ENCODE measurements around the gene IL1RAPL1.

IL1RAPL1 gene

GRCh38 chrX:29726811-29727210 is 1139.6 kb downstream of the IL1RAPL1 start:
- Histone ChIP-seq H3K36me3 (ENCODE audit: insufficient read depth, low read length) (no peaks in the 10 kb centered on the region), H3K9me3 (ENCODE audit: low read length) (no peaks in the 10 kb centered on the region)

GRCh38 chrX:29728639-29729038 is 1141.4 kb downstream of the IL1RAPL1 start:
- Histone ChIP-seq H2AFZ (ENCODE audit: low read depth, low read length) (no peak overlapping the region), H3K36me3 (ENCODE audit: insufficient read depth, low read length) (no peaks in the 10 kb centered on the region), H3K4me3 (ENCODE audit: low read length) (no peak overlapping the region), H3K9me3 (ENCODE audit: low read length) (no peaks in the 10 kb centered on the region), H3K27me3 (ENCODE audit: insufficient read depth, low read length) (no peaks in the 10 kb centered on the region), H3K4me1 (ENCODE audit: insufficient read depth, low read length) (no peaks in the 10 kb centered on the region)

More at GRCh38 chrX:29726811-29727210, 1139.6 kb downstream of the IL1RAPL1 start:
- H3K27me3 ChIP-seq (ENCODE audit: insufficient read depth, low read length), result no peaks in the 10 kb centered on the region
- no peaks in the 10 kb centered on the region for H3K4me1 ChIP-seq (ENCODE audit: insufficient read depth, low read length)
- H3K4me3 ChIP-seq (ENCODE audit: low read length), result no peak overlapping the region
- H2AFZ ChIP-seq (ENCODE audit: low read depth, low read length), result no peak overlapping the region

DNA sequence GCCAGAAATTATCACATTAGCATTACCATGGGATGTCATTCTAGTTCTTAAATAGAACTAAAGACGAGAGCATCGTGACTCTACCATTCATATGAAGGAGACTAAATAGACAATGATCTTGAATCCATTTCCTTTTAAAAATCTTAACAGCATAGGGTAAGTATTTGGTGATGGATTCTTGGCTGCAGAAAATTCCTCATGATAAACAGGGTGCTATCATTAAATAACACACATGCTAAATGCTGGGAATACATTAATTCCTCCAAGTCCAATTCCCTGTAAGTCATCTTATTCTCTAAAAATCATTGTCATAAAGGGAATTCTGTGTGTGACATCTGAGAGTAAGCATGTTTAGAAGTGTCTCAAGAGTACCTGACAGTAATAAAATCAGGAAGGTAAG is 1157.7 kb downstream of the IL1RAPL1 start:
- Histone ChIP-seq H3K4me3 (ENCODE audit: low read length) (no peak overlapping the region), H3K4me1 (ENCODE audit: insufficient read depth, low read length) (no peaks in the 10 kb centered on the region), H3K27me3 (ENCODE audit: insufficient read depth, low read length) (no peaks in the 10 kb centered on the region), H3K9me3 (ENCODE audit: low read length) (no peaks in the 10 kb centered on the region), H2AFZ (ENCODE audit: low read depth, low read length) (no peak overlapping the region), H3K36me3 (ENCODE audit: insufficient read depth, low read length) (no peaks in the 10 kb centered on the region)

DNA sequence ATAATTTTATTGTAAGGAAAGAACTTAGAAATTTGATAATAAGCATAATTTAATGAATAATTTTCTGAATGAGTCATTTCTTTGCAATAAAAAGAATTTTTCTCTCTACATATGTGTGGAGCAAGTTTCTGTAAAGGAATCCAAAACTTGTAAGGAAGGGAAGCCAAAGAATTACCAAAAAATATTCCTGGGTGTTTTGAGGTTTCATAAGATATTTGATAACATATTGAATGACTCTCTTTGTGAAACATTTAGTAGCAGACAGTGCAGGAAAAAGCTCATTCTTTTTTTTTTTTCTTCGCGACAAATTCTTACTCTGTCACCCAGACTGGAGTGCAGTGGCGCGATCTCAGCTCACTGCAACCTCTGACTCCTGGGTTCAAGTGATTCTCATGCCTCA is 1159.1 kb downstream of the IL1RAPL1 start:
- H2AFZ ChIP-seq (ENCODE audit: low read depth, low read length), result no peak overlapping the region
- no peak overlapping the region for H3K4me3 ChIP-seq (ENCODE audit: low read length)
- no peaks in the 10 kb centered on the region for H3K36me3 ChIP-seq (ENCODE audit: insufficient read depth, low read length)
- no peaks in the 10 kb centered on the region for H3K4me1 ChIP-seq (ENCODE audit: insufficient read depth, low read length)
- no peaks in the 10 kb centered on the region for H3K27me3 ChIP-seq (ENCODE audit: insufficient read depth, low read length)
- no peaks in the 10 kb centered on the region for H3K9me3 ChIP-seq (ENCODE audit: low read length)

DNA sequence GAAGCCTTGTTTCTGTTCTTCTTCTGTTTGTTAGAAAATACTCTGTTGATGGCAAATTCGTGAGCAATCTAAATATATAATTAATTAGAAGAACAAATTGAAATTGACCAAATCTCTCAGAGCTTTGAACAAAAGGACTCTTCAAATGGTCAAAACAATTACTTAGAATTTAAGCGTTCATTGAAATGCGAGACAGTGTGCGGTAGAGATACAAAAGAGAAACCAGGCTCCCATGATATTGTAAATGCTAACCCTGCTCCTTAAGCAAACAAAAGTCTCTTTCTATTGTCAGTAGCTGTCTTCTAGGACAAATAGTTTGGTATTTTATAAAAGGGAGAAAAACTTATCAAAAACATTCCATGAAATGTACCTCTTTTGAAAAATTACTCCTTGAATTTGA is 1174.8 kb downstream of the IL1RAPL1 start:
- Histone ChIP-seq H3K27me3 (ENCODE audit: insufficient read depth, low read length) (no peaks in the 10 kb centered on the region), H3K36me3 (ENCODE audit: insufficient read depth, low read length) (no peaks in the 10 kb centered on the region), H2AFZ (ENCODE audit: low read depth, low read length) (peak overlapping the region; percentile 46), H3K4me1 (ENCODE audit: insufficient read depth, low read length) (peaks cover 19% of the 10 kb centered on the region), H3K4me3 (ENCODE audit: low read length) (peak overlapping the region; percentile 4), H3K9me3 (ENCODE audit: low read length) (no peaks in the 10 kb centered on the region)

GRCh38 chrX:29775890-29776289 is 1188.6 kb downstream of the IL1RAPL1 start:
- no peak overlapping the region for H2AFZ ChIP-seq (ENCODE audit: low read depth, low read length)
- H3K9me3 ChIP-seq (ENCODE audit: low read length), result no peaks in the 10 kb centered on the region
- no peaks in the 10 kb centered on the region for H3K27me3 ChIP-seq (ENCODE audit: insufficient read depth, low read length)
- H3K4me1 ChIP-seq (ENCODE audit: insufficient read depth, low read length), result peaks cover 3% of the 10 kb centered on the region
- no peak overlapping the region for H3K4me3 ChIP-seq (ENCODE audit: low read length)
- no peaks in the 10 kb centered on the region for H3K36me3 ChIP-seq (ENCODE audit: insufficient read depth, low read length)

- no peaks in the 10 kb centered on the region for H3K27me3 ChIP-seq (ENCODE audit: insufficient read depth, low read length)
- no peak overlapping the region for H3K4me3 ChIP-seq (ENCODE audit: low read length)
- H2AFZ ChIP-seq (ENCODE audit: low read depth, low read length), result no peak overlapping the region
- no peaks in the 10 kb centered on the region for H3K4me1 ChIP-seq (ENCODE audit: insufficient read depth, low read length)
- H3K36me3 ChIP-seq (ENCODE audit: insufficient read depth, low read length), result no peaks in the 10 kb centered on the region
- H3K9me3 ChIP-seq (ENCODE audit: low read length), result no peaks in the 10 kb centered on the region
Observed at GRCh38 chrX:29787656-29788055, 1200.4 kb downstream of the IL1RAPL1 start.

DNA sequence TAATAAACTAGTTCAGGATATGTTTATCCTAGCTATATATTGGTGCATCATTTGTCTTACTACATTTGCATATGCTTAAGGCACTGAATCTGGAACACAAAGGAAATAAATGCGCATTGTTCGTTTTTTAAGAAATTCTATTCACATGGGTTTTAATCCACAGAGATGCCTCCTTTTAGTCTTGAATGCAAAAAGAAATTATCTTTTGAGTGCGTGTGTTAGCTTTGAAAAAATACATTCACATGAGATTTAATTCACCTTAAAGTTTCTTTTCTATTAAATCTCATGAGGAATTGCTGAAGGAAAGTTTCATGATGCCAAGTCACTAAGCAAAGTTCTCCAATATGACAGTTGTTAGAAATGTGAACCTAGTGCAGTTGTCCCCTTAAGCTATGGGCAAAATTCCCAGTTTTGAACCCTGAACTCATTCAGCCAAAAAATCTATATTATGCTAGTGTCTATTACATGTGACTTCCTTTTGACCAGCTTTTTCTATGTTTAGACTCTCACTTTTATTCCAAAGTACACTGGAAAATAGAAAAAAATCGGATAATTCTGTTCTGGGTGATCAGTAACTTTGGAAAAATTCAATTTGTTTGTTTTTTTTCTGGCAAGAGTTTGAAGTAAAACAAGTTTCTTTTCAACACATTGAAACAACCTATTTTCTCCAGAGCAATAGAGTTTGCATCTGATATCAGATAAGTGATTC is 1201.9 kb downstream of the IL1RAPL1 start:
- Histone ChIP-seq H3K4me1 (ENCODE audit: insufficient read depth, low read length) (no peaks in the 10 kb centered on the region), H2AFZ (ENCODE audit: low read depth, low read length) (no peak overlapping the region), H3K36me3 (ENCODE audit: insufficient read depth, low read length) (no peaks in the 10 kb centered on the region), H3K4me3 (ENCODE audit: low read length) (no peak overlapping the region), H3K9me3 (ENCODE audit: low read length) (no peaks in the 10 kb centered on the region), H3K27me3 (ENCODE audit: insufficient read depth, low read length) (no peaks in the 10 kb centered on the region)

- no peaks in the 10 kb centered on the region for H3K4me1 ChIP-seq (ENCODE audit: insufficient read depth, low read length)
- no peaks in the 10 kb centered on the region for H3K9me3 ChIP-seq (ENCODE audit: low read length)
- H3K27me3 ChIP-seq (ENCODE audit: insufficient read depth, low read length), result no peaks in the 10 kb centered on the region
- no peak overlapping the region for H3K4me3 ChIP-seq (ENCODE audit: low read length)
- H3K36me3 ChIP-seq (ENCODE audit: insufficient read depth, low read length), result no peaks in the 10 kb centered on the region
- no peak overlapping the region for H2AFZ ChIP-seq (ENCODE audit: low read depth, low read length)
Observed at GRCh38 chrX:29792335-29792734, 1205.1 kb downstream of the IL1RAPL1 start.

DNA sequence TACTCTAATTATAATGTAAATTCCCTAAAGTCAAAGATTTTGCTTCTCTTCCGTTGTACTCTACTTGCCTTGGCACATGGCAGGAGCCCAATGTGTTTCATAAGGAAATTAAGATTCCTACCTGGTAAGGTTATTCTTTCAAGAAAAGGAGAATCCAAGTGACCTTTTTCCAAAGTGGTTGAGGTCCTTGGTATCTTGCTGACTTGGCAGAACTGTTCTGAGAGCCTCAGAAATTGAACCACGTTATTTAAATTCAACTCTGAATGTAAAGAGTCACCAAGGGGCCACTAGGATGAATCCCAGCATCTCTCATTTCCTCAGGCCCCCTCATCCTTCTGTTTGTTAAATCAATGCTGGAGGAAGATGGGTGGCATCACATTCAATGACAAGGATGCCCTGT is 1209.9 kb downstream of the IL1RAPL1 start:
- Histone ChIP-seq H2AFZ (ENCODE audit: low read depth, low read length) (no peak overlapping the region), H3K36me3 (ENCODE audit: insufficient read depth, low read length) (no peaks in the 10 kb centered on the region), H3K4me3 (ENCODE audit: low read length) (no peak overlapping the region), H3K4me1 (ENCODE audit: insufficient read depth, low read length) (no peaks in the 10 kb centered on the region), H3K9me3 (ENCODE audit: low read length) (no peaks in the 10 kb centered on the region), H3K27me3 (ENCODE audit: insufficient read depth, low read length) (no peaks in the 10 kb centered on the region)

DNA sequence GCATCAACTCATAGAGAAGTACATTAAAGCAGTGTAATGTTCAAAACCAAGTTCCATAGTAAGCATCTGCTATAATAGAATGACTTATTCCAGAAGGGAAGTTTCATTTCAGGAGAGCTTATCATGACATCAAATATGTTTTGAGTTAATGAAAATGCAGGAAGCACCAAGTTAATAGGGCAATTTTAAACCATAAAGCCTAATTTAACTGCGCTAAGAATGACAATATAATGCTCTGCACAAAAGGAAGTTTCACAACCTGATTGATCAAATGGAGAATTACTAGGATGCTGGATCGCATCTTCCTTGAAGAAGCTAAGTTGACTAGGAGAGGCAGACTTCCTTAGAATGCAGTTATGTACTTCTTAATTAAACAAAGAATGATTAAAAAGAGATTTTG is 1211.2 kb downstream of the IL1RAPL1 start:
- no peaks in the 10 kb centered on the region for H3K9me3 ChIP-seq (ENCODE audit: low read length)
- H3K4me3 ChIP-seq (ENCODE audit: low read length), result no peak overlapping the region
- H3K27me3 ChIP-seq (ENCODE audit: insufficient read depth, low read length), result no peaks in the 10 kb centered on the region
- H2AFZ ChIP-seq (ENCODE audit: low read depth, low read length), result no peak overlapping the region
- H3K36me3 ChIP-seq (ENCODE audit: insufficient read depth, low read length), result no peaks in the 10 kb centered on the region
- no peaks in the 10 kb centered on the region for H3K4me1 ChIP-seq (ENCODE audit: insufficient read depth, low read length)

DNA sequence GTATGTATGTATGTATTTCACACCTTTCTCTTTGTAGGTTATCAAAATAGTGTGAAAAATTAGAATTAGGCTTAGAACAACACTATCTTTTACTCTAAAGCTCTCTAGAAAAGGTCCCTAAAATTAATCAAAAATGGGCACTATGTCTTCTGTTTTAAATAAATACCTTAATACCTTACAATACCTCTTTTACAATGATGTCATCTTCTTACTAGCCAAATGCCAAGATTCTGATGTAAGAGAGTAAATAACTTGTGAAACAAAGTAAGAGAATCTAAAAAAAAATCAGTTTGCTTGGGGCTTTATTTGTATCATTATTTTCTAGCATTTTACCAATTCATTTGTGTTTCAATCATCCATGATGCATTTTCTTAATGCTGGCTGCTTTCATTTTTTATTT is 1225.9 kb downstream of the IL1RAPL1 start:
- Histone ChIP-seq H3K27me3 (ENCODE audit: insufficient read depth, low read length) (no peaks in the 10 kb centered on the region), H3K4me1 (ENCODE audit: insufficient read depth, low read length) (no peaks in the 10 kb centered on the region), H3K9me3 (ENCODE audit: low read length) (no peaks in the 10 kb centered on the region)

GRCh38 chrX:29824176-29824906 is 1237.1 kb downstream of the IL1RAPL1 start:
- no peaks in the 10 kb centered on the region for H3K36me3 ChIP-seq (ENCODE audit: insufficient read depth, low read length)
- no peaks in the 10 kb centered on the region for H3K4me1 ChIP-seq (ENCODE audit: insufficient read depth, low read length)
- H3K27me3 ChIP-seq (ENCODE audit: insufficient read depth, low read length), result no peaks in the 10 kb centered on the region
- no peak overlapping the region for H2AFZ ChIP-seq (ENCODE audit: low read depth, low read length)
- H3K4me3 ChIP-seq (ENCODE audit: low read length), result no peak overlapping the region
- no peaks in the 10 kb centered on the region for H3K9me3 ChIP-seq (ENCODE audit: low read length)

More for the DNA sequence above, 1225.9 kb downstream of the IL1RAPL1 start:
- no peak overlapping the region for H2AFZ ChIP-seq (ENCODE audit: low read depth, low read length)
- no peak overlapping the region for H3K4me3 ChIP-seq (ENCODE audit: low read length)
- no peaks in the 10 kb centered on the region for H3K36me3 ChIP-seq (ENCODE audit: insufficient read depth, low read length)
